ENCODE measurements around the gene PLB1. TPM values are rescaled to one million over a fixed set of nuclear protein-coding genes. Genes with fewer than 3 reads are reported as not detected.

PLB1 gene
- polyA plus RNA-seq, 1 experiment, result 1.4 TPM

- DNase-seq (ENCODE audit: low read depth, low spot score), result no peak
- TF ChIP-seq, protein P1, sequence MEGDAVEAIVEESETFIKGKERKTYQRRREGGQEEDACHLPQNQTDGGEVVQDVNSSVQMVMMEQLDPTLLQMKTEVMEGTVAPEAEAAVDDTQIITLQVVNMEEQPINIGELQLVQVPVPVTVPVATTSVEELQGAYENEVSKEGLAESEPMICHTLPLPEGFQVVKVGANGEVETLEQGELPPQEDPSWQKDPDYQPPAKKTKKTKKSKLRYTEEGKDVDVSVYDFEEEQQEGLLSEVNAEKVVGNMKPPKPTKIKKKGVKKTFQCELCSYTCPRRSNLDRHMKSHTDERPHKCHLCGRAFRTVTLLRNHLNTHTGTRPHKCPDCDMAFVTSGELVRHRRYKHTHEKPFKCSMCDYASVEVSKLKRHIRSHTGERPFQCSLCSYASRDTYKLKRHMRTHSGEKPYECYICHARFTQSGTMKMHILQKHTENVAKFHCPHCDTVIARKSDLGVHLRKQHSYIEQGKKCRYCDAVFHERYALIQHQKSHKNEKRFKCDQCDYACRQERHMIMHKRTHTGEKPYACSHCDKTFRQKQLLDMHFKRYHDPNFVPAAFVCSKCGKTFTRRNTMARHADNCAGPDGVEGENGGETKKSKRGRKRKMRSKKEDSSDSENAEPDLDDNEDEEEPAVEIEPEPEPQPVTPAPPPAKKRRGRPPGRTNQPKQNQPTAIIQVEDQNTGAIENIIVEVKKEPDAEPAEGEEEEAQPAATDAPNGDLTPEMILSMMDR (IDR thresholded peaks at IDR 0.05; ENCODE audit: low read depth, low read length), result no peak
- no peaks in the 10 kb centered on the region; the same call in 1 of the 2 replicates for H3K9me3 ChIP-seq (ENCODE audit: control insufficient read depth, insufficient read depth, low read length)
Observed at GRCh38 chr2:28684142-28684858, 188.4 kb downstream of the PLB1 start.

GRCh38 chr2:28687171-28687570, 191.3 kb downstream of the PLB1 start:
- H3K4me3 ChIP-seq (ENCODE audit: low read depth, low read length), result no peak overlapping the region
- POLR2A ChIA-PET, result interaction anchor here (1.4 kb wide), 1 partner anchor 11 kb away, joined by 3 read pairs; no protein-coding TSS in a partner anchor
- CTCF ChIA-PET, result no interaction called here
- TF ChIP-seq, protein P1 (IDR thresholded peaks at IDR 0.05; ENCODE audit: low read depth, low read length), result no peak
- H3K27ac ChIP-seq (ENCODE audit: low read depth, low read length), result no peak overlapping the region
- no peaks in the 10 kb centered on the region for H3K27me3 ChIP-seq (ENCODE audit: control insufficient read depth, insufficient read depth, low read length)
- DNase-seq (ENCODE audit: low read depth, low spot score), result no peak
- no peaks in the 10 kb centered on the region; the same call in 1 of the 2 replicates for H3K9me3 ChIP-seq (ENCODE audit: control insufficient read depth, insufficient read depth, low read length)

More at GRCh38 chr2:28684142-28684858, 188.4 kb downstream of the PLB1 start:
- H3K27me3 ChIP-seq (ENCODE audit: control insufficient read depth, insufficient read depth, low read length), result no peaks in the 10 kb centered on the region
- H3K27ac ChIP-seq (ENCODE audit: low read depth, low read length), result no peak overlapping the region
- no peak overlapping the region for H3K4me3 ChIP-seq (ENCODE audit: low read depth, low read length)
- ChIA-PET CTCF (no interaction called here), POLR2A (no interaction called here)

GRCh38 chr2:28687640-28688385, 192.0 kb downstream of the PLB1 start:
- H3K27ac ChIP-seq (ENCODE audit: low read depth, low read length), result no peak overlapping the region
- CTCF ChIA-PET, result no interaction called here
- no peak overlapping the region for H3K4me3 ChIP-seq (ENCODE audit: low read depth, low read length)
- TF ChIP-seq, protein P1 (IDR thresholded peaks at IDR 0.05; ENCODE audit: low read depth, low read length), result no peak
- POLR2A ChIA-PET, result interaction anchor here (1.4 kb wide), 1 partner anchor 10 kb away, joined by 3 read pairs; no protein-coding TSS in a partner anchor
- no peaks in the 10 kb centered on the region; the same call in 1 of the 2 replicates for H3K9me3 ChIP-seq (ENCODE audit: control insufficient read depth, insufficient read depth, low read length)
- no peaks in the 10 kb centered on the region for H3K27me3 ChIP-seq (ENCODE audit: control insufficient read depth, insufficient read depth, low read length)
- DNase-seq (ENCODE audit: low read depth, low spot score), result no peak

GRCh38 chr2:28688818-28689217, 193.0 kb downstream of the PLB1 start:
- TF ChIP-seq, protein P1 (IDR thresholded peaks at IDR 0.05; ENCODE audit: low read depth, low read length), result no peak
- Histone ChIP-seq H3K4me3 (ENCODE audit: low read depth, low read length) (no peak overlapping the region), H3K27ac (ENCODE audit: low read depth, low read length) (no peak overlapping the region), H3K9me3 (ENCODE audit: control insufficient read depth, insufficient read depth, low read length) (no peaks in the 10 kb centered on the region), H3K27me3 (ENCODE audit: control insufficient read depth, insufficient read depth, low read length) (no peaks in the 10 kb centered on the region)
- ChIA-PET CTCF (no interaction called here), POLR2A (interaction anchor here (0.5 to 1.4 kb wide), 2 partner anchors 9 to 25 kb away, joined by 3 read pairs; no protein-coding TSS in a partner anchor)
- DNase-seq (ENCODE audit: low read depth, low spot score), result no peak

GRCh38 chr2:28689771-28690170, 193.9 kb downstream of the PLB1 start:
- Histone ChIP-seq H3K27me3 (ENCODE audit: control insufficient read depth, insufficient read depth, low read length) (no peaks in the 10 kb centered on the region), H3K4me3 (ENCODE audit: low read depth, low read length) (no peak overlapping the region), H3K9me3 (ENCODE audit: control insufficient read depth, insufficient read depth, low read length) (no peaks in the 10 kb centered on the region), H3K27ac (ENCODE audit: low read depth, low read length) (no peak overlapping the region)
- CTCF ChIA-PET, result interaction anchor here (1.1 kb wide), 1 partner anchor 95 kb away, joined by 5 read pairs; no protein-coding TSS in a partner anchor
- no peak for DNase-seq (ENCODE audit: low read depth, low spot score)
- POLR2A ChIA-PET, result no interaction called here
- TF ChIP-seq, protein P1 (IDR thresholded peaks at IDR 0.05; ENCODE audit: low read depth, low read length), result no peak
